Renal cortex interstitium (tissue), 15 donors: ENCODE results near the gene LRRC7. TPM values are rescaled to one million over a fixed set of nuclear protein-coding genes. Genes with fewer than 3 reads are reported as not detected.

Experiments used
- DNase-seq, 11 donors: peaks; one replicate each; pipeline ENCODE4 v3.0.0-alpha.2; 2013; ENCODE audit warnings: low read depth in 9 of 11, low spot score in 4 of 11; ENCODE audit errors: extremely low read depth in 1 of 11
- long read RNA-seq, 16 experiments: transcript quantifications; one replicate each; lab custom pipeline, GENCODE V29; 2026
- polyA plus RNA-seq, 3 donors: library from polyadenylated mRNA; unstranded; fragments of 120-200 nt; gene quantifications; one replicate each; pipeline ENCODE4 v1.2.1, GENCODE V29; 2013; ENCODE audit not compliant: insufficient read length in 3 of 3

LRRC7 gene
- 10 to 100 TPM in 1 of 3 donors, 1 to 10 TPM in 2; 5.7 to 14.2 (median 7.1) TPM for polyA plus RNA-seq
- long read RNA-seq, donor 1, partial matches to known transcripts, result 0 of 4 reads
- long read RNA-seq, donor 1, other reads (novel, unspliced or antisense), result 0 of 4 reads
- long read RNA-seq, donor 2, transcript LRRC7-206 (1 exons, 2,983 nt), result major isoform, 5 of 5 reads
- long read RNA-seq, donor 2, partial matches to known transcripts, result 0 of 5 reads
- long read RNA-seq, donor 2, other reads (novel, unspliced or antisense), result 0 of 5 reads
- long read RNA-seq, donor 3, transcript LRRC7-206 (1 exons, 2,983 nt), result major isoform, 5 of 5 reads
- long read RNA-seq, donor 3, partial matches to known transcripts, result 0 of 5 reads
- long read RNA-seq, donor 3, other reads (novel, unspliced or antisense), result 0 of 5 reads
- long read RNA-seq, donor 4, partial matches to known transcripts, result 0 of 1 reads
- long read RNA-seq, donor 4, other reads (novel, unspliced or antisense), result 0 of 1 reads
- long read RNA-seq, donor 5, result 0 reads
- long read RNA-seq, donor 6, partial matches to known transcripts, result 0 of 5 reads
- long read RNA-seq, donor 6, other reads (novel, unspliced or antisense), result 0 of 5 reads
- long read RNA-seq, donor 7, partial matches to known transcripts, result 0 of 3 reads
- long read RNA-seq, donor 7, other reads (novel, unspliced or antisense), result 0 of 3 reads
- long read RNA-seq, donor 8, transcript LRRC7-206 (1 exons, 2,983 nt), result major isoform, 7 of 7 reads
- long read RNA-seq, donor 8, partial matches to known transcripts, result 0 of 7 reads
- long read RNA-seq, donor 8, other reads (novel, unspliced or antisense), result 0 of 7 reads
- long read RNA-seq, donor 9, partial matches to known transcripts, result 5 of 14 reads
- long read RNA-seq, donor 9, other reads (novel, unspliced or antisense), result 8 of 14 reads
- long read RNA-seq, donor 10, partial matches to known transcripts, result 5 of 14 reads
- long read RNA-seq, donor 10, other reads (novel, unspliced or antisense), result 7 of 14 reads
- long read RNA-seq, donor 11, partial matches to known transcripts, result 0 of 3 reads
- long read RNA-seq, donor 11, other reads (novel, unspliced or antisense), result 0 of 3 reads
- long read RNA-seq, donor 12, partial matches to known transcripts, result 0 of 1 reads
- long read RNA-seq, donor 12, other reads (novel, unspliced or antisense), result 0 of 1 reads
- long read RNA-seq, donor 13, partial matches to known transcripts, result 0 of 4 reads
- long read RNA-seq, donor 13, other reads (novel, unspliced or antisense), result 0 of 4 reads
- long read RNA-seq, donor 14, partial matches to known transcripts, result 0 of 2 reads
- long read RNA-seq, donor 14, other reads (novel, unspliced or antisense), result 0 of 2 reads
- long read RNA-seq, donor 15, partial matches to known transcripts, result 0 of 1 reads
- long read RNA-seq, donor 15, other reads (novel, unspliced or antisense), result 0 of 1 reads
- long read RNA-seq, donor 16, transcript LRRC7-206 (1 exons, 2,983 nt), result major isoform, 9 of 54 reads
- long read RNA-seq, donor 16, partial matches to known transcripts, result 29 of 54 reads
- long read RNA-seq, donor 16, other reads (novel, unspliced or antisense), result 16 of 54 reads

GRCh38 chr1:69567652-69568420 lies at the start of gene LRRC7:
Gene LRRC7 (plus strand): TSS chr1:69567922. CDS start chr1:69568640, 718 bp downstream.
- peak in 2 of 11 donors; percentile 22 to 35 for DNase-seq

- DNase-seq, result no peak
Measured at GRCh38 chr1:69519006-69519405, 48.7 kb upstream of the LRRC7 start.

- no peak for DNase-seq
Measured at GRCh38 chr1:69520326-69520725, 47.4 kb upstream of the LRRC7 start.

GRCh38 chr1:69523032-69523431 lies 44.7 kb upstream of the LRRC7 start:
- no peak for DNase-seq

GRCh38 chr1:69523461-69523860 lies 44.3 kb upstream of the LRRC7 start:
- DNase-seq, result no peak

- no peak for DNase-seq
Measured at GRCh38 chr1:69524015-69524414, 43.7 kb upstream of the LRRC7 start.

- DNase-seq, result no peak
Measured at GRCh38 chr1:69527273-69527672, 40.4 kb upstream of the LRRC7 start.

- DNase-seq, result no peak
Measured at GRCh38 chr1:69528376-69528775, 39.3 kb upstream of the LRRC7 start.

- no peak for DNase-seq
Measured at GRCh38 chr1:69533343-69533742, 34.4 kb upstream of the LRRC7 start.

- no peak for DNase-seq
Measured at GRCh38 chr1:69534829-69535228, 32.9 kb upstream of the LRRC7 start.

GRCh38 chr1:69535490-69535889 lies 32.2 kb upstream of the LRRC7 start:
- no peak for DNase-seq

- DNase-seq, result no peak
Measured at GRCh38 chr1:69540052-69540451, 27.7 kb upstream of the LRRC7 start.

GRCh38 chr1:69551476-69552324 lies 16.0 kb upstream of the LRRC7 start:
- no peak for DNase-seq

- DNase-seq, result no peak
Measured at GRCh38 chr1:69553726-69554125, 14.0 kb upstream of the LRRC7 start.

- peak in 1 of 11 donors; percentile 15 for DNase-seq
Measured at GRCh38 chr1:69568421-69569174, 876 bp downstream of the LRRC7 start.

GRCh38 chr1:69569175-69569541 lies 1.4 kb downstream of the LRRC7 start:
- DNase-seq, result peak in 1 of 11 donors; percentile 20
